NK-92 (cell line): ENCODE results near the gene RARB.

ENCODE experiments used
- DNase-seq: peaks from one replicate; lab custom pipeline; 2025; ENCODE audit not compliant: unreplicated experiment; lab: John Stamatoyannopoulos, UW

Gene RARB

DNA sequence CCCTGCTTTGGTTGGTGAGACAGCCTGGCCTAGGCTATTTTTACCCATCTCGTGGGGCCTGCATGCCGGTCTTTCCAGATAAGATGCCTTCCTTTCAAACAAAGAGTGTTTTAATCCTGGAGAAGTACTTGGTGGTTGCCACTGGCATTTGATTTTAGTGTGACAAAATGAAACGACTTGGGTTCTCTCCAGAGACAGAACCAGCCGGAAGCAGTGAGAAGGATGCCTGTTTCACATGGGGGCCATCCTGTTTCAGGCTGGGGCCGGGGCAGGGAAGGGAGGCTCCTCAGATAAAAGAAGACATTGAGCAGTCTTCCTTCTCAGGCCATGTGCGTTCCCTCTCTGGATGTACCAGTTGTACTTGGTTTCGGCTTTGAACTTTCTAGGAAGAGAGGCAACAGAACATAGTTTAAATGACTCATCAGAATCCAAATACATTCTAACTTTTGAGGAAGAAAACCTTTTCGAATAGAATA lies 161.8 kb downstream of the RARB start:
- DNase-seq = no peak

- no peak for DNase-seq
Measured at GRCh38 chr3:25592510-25592968, 164.5 kb downstream of the RARB start.

GRCh38 chr3:25593001-25593400 lies 164.9 kb downstream of the RARB start:
- DNase-seq = no peak

GRCh38 chr3:25594007-25594502 lies 166.0 kb downstream of the RARB start:
- DNase-seq = no peak

- no peak for DNase-seq
Measured at GRCh38 chr3:25597535-25598101, 169.6 kb downstream of the RARB start.

DNA sequence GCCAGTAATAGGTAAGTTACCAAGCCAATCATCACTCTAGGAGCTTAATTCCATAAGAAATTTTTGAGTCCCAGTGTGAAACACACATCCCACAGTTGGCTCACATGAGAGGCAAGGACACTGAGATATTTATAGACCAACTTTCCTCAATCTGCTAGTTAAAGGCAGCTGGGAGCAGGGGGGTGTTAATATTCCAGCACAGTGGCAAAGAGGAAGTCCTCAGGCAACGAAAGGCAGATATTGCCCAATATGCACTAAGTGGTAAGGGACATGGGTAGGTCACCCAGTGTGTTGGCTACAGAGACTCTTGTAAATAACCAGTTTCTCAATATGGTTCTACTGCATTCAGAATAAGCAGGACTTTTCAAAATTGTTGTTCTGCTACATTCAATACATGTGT lies 175.6 kb downstream of the RARB start:
- DNase-seq = no peak

DNA sequence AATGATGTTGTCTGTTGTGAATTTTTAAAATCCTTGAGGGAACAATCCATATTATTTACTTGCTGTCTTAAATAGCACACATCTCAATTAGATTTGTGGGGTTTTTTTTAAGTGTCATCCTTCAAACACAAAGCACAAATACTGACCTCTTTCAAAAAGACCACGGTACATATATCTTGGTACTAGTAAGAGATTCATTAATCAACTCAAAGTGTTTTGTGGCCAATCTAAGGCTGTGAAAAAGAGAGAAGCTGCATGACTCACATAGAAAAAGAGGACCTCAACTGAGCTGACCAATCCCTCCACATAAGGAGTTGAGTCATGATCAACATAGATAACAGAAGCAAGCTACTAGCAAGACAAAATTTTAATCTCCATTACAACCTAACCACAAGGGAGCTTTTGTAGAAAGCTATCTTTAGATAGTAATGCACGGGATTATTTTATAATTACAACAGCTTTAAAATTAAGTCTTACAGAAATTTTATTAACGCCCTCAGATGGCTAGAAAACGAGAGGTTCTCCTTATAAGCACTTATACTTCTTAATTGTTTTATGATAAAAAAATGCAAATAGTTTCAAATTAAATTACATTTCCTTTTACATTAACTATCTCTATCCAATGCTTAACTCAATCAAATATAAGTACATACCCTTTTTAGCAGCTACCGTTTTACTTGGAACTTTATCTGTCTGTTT lies 176.2 kb downstream of the RARB start:
- DNase-seq = no peak

DNA sequence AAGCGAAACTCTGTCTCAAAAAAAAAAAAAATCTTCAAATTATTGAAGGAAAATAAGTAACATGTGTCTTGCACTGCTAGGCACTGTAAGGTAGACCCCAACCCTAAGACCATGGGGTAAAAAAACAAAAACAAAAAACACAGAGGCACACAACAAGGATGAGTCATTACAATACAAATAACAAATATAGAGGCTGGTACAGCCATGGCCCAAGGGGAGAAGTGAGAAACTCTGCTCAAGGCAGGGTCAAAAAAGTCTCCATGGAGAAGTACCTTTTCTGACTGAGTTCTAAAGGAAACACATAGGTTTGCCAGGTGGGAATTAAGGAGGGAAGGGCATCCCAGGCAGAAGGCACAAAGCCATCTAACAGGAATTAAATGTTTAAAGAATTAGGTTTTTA lies 182.1 kb downstream of the RARB start:
- DNase-seq = no peak

DNA sequence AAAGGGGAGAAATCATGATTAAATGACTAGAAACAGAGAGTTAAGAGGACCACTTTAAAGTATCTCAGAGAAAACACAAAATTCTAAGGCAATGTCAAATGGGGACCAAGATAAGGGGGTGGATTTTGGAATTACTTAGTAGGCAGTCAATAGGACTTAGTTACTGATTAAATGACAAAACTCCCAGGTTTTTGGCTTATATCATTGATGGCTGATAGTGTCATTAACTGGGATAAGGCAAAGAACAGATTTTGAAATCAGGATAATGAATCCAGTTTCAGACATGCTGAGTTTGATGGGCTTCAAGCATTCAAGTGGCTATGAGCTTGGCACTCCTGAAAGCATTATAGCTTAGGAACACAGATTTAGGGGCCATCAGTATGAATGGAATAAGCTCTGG lies 182.7 kb downstream of the RARB start:
- no peak for DNase-seq

DNA sequence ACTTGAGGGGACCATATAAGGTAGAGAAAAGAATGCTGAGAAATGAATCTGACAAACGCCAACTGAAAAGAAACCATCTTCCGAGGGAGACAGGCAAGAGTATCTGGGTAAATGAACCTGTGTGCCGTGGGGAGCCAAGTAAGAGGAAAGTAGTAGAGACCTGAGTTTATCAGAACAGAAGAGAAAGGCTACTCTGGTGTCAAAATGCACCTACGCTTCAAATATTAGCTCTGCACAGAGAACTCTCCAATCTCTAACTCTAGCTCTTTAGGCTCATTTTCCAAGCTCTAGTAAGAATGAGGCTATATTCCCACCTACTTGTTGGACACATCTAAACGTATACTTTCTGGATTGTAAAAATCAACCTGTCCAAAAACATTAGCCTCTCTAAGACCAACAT lies 183.1 kb downstream of the RARB start:
- DNase-seq = no peak

- no peak for DNase-seq
Measured at GRCh38 chr3:25618028-25618427, 190.0 kb downstream of the RARB start.

DNA sequence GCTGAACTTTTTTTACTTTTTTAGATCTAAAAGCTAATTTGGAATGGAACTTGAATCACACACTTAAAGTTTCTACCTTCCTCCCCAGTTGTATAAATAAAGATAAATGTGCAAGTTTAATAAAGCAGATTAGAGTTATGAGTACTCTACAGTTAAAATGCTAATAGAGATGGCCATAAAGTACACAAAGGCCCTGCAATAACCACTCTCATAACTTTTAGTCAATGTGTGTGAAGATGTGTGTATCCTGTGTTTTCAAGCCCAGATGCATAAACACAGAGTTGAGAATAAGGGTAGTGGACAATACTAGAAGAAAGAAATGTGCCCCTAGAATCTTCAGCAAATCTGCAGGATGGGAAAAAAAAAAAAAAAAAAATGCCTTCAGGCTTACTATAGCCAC lies 191.3 kb downstream of the RARB start:
- DNase-seq = no peak

DNA sequence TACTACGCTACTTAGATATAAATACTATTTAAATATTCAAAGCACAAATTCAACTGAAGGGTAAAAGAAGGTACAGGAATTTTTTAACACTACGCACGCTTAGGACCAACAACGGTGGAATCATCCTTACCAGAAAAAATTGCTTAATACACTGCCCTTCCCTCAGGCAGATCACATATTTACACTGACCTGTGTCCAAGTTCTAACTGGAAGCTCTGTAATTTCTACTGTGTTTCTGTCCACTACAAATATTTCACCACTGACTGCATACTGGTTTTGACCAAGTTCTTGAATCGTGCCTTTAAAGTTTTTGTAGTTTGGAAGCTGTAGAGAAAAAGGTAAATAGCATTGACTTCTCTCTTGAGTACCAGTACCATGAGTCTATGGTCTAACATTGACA lies 192.4 kb downstream of the RARB start:
- no peak for DNase-seq

GRCh38 chr3:25621087-25621486 lies 193.0 kb downstream of the RARB start:
- DNase-seq = no peak

- no peak for DNase-seq
Measured at GRCh38 chr3:25631989-25632388, 203.9 kb downstream of the RARB start.

GRCh38 chr3:25633919-25634318 lies 205.9 kb downstream of the RARB start:
- DNase-seq = no peak

DNA sequence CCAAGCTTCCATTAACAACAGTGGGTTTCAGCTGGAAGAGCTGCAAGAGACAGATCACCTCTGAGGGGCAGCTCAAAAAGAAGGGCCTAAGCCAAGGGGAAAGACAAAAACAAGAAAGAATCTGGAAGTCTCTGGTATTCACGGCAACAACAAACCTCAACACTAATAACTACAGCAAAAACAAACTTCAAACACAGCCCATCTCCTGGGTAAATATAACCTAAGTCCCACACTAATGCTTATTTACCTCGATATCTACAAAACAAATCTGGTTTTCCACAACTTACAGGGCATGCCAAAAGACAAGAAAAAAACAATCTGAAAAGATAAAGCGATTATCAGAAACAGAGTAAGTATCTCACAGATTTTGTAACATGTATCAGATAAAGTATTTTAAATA lies 207.0 kb downstream of the RARB start:
- no peak for DNase-seq
